Astrocyte (in vitro differentiated cells and primary cell): ENCODE data around the gene LTC4S.

Source experiments
- EZH2 ChIP-seq: IDR thresholded peaks from 2 replicates; pipeline ENCODE4 v1.6.1; 2012; ENCODE audit warnings: mild to moderate bottlenecking, low read length, inconsistent platforms; ENCODE audit not compliant: insufficient read depth
- TF ChIP-seq, protein P1 (sequence below): IDR thresholded peaks from 2 replicates; pipeline ENCODE4 v1.5.1; 2011; ENCODE audit warnings: low read depth, mild to moderate bottlenecking, inconsistent platforms, low read length, moderate library complexity; ENCODE audit not compliant: insufficient read depth

DNA sequence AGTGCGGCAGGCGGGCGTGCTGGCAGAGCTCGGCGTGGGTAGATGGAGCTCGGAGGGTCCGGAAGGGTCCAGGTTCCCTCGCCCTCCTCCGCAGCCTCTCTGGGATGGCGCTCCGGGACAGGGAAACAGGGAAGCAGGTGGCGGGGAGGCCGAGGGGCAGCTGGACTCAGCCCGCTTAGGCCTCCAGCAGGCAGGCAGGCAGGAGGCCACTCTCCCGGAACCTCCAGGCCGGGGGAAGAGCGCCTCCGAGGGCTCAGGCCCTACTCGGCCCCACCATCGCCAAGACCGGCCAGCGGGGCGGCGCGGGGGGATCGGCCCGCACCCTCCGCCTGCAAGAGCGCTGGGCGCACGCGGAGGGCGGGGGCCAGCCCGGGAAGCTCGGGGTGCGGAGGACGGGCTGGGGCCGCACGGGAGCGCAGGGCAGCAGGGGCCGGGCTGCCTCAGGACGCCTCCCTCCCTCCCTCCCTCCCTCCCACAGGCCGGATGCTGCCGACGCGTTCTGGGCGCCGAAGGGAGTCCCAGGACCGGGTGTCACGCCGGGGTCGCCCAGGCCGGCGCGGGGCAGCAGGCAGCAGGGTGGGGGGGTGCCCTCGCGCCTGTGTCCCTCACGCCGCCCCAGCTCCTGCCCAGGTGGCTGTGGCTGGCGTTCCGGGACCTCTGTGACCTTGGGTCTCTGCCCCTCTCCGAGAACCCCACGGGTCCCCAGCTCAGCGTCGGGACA, 11.9 kb downstream of the LTC4S start:
- TF ChIP-seq, protein P1, sequence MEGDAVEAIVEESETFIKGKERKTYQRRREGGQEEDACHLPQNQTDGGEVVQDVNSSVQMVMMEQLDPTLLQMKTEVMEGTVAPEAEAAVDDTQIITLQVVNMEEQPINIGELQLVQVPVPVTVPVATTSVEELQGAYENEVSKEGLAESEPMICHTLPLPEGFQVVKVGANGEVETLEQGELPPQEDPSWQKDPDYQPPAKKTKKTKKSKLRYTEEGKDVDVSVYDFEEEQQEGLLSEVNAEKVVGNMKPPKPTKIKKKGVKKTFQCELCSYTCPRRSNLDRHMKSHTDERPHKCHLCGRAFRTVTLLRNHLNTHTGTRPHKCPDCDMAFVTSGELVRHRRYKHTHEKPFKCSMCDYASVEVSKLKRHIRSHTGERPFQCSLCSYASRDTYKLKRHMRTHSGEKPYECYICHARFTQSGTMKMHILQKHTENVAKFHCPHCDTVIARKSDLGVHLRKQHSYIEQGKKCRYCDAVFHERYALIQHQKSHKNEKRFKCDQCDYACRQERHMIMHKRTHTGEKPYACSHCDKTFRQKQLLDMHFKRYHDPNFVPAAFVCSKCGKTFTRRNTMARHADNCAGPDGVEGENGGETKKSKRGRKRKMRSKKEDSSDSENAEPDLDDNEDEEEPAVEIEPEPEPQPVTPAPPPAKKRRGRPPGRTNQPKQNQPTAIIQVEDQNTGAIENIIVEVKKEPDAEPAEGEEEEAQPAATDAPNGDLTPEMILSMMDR, result no peak
- TF ChIP-seq EZH2, result no peak
